Activated CD8-positive, alpha-beta memory T cell treated with anti-CD3 and anti-CD28 coated beads for 1 hour (primary cell): ENCODE measurements around the gene BCO1.

ENCODE experiments used
- DNase-seq, 2 donors: peaks; one replicate each; pipeline ENCODE4 v3.0.0-alpha.2; 2020; ENCODE audit warnings: low read depth in 1 of 2; ENCODE audit errors: extremely low read depth in 1 of 2

The BCO1 gene

DNA sequence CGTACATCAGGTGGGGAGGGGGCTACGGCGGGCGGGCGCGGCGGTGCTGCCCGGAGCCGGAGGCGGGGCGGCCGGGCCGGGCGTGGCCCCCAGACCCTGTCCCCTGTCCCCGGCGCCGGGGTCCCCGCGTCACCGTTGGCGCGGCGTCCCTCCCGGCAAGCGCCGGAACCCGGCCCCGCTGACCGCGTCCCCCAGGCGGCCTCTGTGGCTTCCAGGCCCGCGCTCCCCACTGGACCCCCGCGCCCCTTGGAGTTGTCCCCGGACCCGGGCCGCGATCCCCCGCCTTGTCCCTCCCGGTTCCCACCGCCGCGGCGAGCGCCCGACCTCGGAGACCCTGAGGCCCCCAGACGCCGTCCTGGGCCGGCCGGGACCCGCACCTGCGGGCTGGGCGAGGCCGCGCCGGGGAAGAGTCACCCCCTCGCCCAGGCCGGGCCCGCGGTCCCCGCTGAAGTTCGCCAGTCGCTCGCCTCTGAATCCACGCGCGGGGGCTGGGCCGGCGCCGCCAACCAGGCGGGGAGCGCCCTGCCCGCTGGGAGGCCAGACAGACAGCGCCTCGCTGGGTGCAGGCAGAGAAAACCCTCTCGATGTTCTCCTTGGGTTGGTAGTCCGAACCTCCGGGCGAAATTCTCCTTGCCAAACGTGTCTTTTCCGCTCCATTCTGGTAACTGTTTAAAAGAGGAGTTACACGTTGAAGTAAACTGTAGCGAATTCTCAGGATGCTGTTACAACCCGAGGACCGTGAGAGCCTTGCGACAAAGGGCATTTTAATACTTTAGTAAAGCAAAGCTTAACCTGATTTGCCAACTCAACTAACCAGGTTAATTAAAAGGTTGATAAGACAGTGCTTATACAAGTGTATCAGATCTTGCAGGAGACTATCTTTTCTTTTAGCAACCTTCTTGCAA is 77.0 kb downstream of the BCO1 start:
- DNase-seq = peak in 1 of 2 donors; percentile 33

GRCh38 chr16:81316176-81316496 is 77.6 kb downstream of the BCO1 start:
- no peak for DNase-seq

DNA sequence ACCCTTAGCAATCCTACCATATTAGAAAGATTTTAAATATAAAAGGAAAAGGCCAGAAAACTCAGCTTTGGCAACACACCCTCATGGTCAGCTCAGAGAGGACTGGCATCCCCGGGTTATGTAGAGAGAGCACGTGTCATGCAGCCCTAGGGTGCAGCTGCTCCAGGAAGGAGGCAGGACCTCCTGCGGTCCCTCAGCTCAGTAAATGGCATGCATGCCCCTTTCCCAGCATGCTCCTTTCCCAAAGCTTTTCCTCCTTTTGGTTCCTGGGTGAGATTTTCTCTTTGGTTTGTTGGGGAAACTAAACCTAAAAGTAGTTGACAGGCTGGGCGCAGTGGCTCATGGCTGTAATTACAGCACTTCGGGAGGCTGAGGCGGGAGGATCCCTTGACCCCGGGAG is 80.2 kb downstream of the BCO1 start:
- DNase-seq = no peak

GRCh38 chr16:81319221-81319912 is 80.9 kb downstream of the BCO1 start:
- DNase-seq = no peak

GRCh38 chr16:81321039-81321438 is 82.5 kb downstream of the BCO1 start:
- no peak for DNase-seq

- DNase-seq = no peak
Observed at GRCh38 chr16:81321536-81321935, 83.0 kb downstream of the BCO1 start.

GRCh38 chr16:81324808-81325207 is 86.3 kb downstream of the BCO1 start:
- no peak for DNase-seq

DNA sequence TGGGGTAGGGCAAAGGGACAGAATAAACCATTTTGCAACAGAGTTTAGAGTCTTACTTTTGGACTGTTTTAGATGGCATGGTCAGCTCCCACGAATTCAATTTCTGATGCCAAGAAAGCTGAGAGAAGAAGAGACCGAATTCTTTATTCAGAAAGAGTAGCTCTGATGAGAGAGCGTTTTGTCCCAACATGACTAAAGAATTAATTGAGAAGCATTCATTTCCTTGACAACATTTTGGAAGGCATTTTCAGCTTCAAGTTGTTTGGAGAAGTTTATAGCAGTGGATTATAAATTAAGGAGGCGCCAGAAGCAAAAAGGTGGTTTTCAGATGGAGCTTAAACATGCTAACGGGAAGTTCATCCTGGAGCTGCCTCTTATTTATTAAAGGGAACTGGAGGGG is 88.5 kb downstream of the BCO1 start:
- DNase-seq = no peak

GRCh38 chr16:81327447-81328196 is 89.1 kb downstream of the BCO1 start:
- no peak for DNase-seq

GRCh38 chr16:81329947-81330346 is 91.5 kb downstream of the BCO1 start:
- no peak for DNase-seq

- no peak for DNase-seq
Observed at GRCh38 chr16:81333356-81333755, 94.9 kb downstream of the BCO1 start.

DNA sequence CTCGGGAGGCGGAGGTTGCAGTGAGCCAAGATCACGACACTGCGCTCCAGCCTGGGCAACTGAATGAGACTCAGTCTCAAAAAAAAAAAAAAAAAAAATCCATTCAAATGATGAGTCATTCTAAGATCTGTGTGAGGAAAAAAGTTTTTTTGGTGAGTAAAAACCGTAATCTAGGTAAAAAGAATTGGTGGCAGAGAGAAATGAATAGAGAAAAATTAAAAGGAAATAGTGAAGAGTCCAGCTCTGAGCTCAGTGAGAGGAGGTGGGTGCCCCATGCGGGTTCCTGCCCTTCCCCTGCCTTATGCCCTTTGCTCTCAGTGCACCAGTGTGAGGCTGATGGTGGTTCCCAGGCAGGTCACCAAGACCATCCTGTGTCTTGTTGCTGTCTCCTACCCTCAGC is 97.2 kb downstream of the BCO1 start:
- DNase-seq = no peak

GRCh38 chr16:81337097-81337496 is 98.6 kb downstream of the BCO1 start:
- DNase-seq = no peak
